Measurements from ENCODE around the gene TRIP6. TPM values are rescaled to one million over a fixed set of nuclear protein-coding genes. Genes with fewer than 3 reads are reported as not detected.

Gene TRIP6
- total RNA-seq, 1 experiment from 2014 or later: 102 TPM

- no TSS peak for BruUV-seq (replicated peaks)
- Histone ChIP-seq H3K4me1 (ENCODE audit: control insufficient read depth in 1 of 2, insufficient read depth in 2 of 2, low read length in 2 of 2) (peaks cover 9 to 21% of the 10 kb centered on the region in 2 experiments; a peak in 3 of 4 replicates), H3K9me3 (ENCODE audit: control insufficient read depth in 1 of 2, insufficient read depth in 1 of 2, low read depth in 1 of 2, low read length in 2 of 2) (no peaks in the 10 kb centered on the region), H3K4me3 (replicated peaks in 1 of 2; ENCODE audit: low read depth in 1 of 2, low read length in 2 of 2) (no peak overlapping the region), H4K20me1 (ENCODE audit: insufficient read depth) (no peaks in the 10 kb centered on the region), H3K27ac (ENCODE audit: low read depth, low read length) (no peak overlapping the region), H3K9me2 (ENCODE audit: insufficient read depth) (no peaks in the 10 kb centered on the region), H3K9ac (ENCODE audit: low read length) (no peak overlapping the region), H3K27me3 (ENCODE audit: insufficient read depth, low read length) (no peaks in the 10 kb centered on the region), H2AFZ (ENCODE audit: low read depth, low read length, poor library complexity, severe bottlenecking) (no peak overlapping the region), H3K4me2 (ENCODE audit: low read length) (no peak overlapping the region), H3K79me2 (ENCODE audit: insufficient read depth, low read length) (peaks cover 16% of the 10 kb centered on the region), H3K36me3 (ENCODE audit: control insufficient read depth in 1 of 2, insufficient read depth in 2 of 2, low read length in 2 of 2) (no peaks in the 10 kb centered on the region)
- ChIA-PET POLR2A (no interaction called here), RAD21 (ENCODE audit: low non-redundant PET in 1 of 2, low total read pairs in 2 of 2, uncharacterized antibody in 2 of 2, unreplicated experiment in 2 of 2) (no interaction called here), CTCF (no interaction called here)
- ATAC-seq: no peak
- intact Hi-C loops (cut with micrococcal nuclease): no loop called here
- TF ChIP-seq REST (IDR thresholded peaks at IDR 0.05; ENCODE audit: low read depth): no peak
- TF ChIP-seq EZH2 (IDR thresholded peaks at IDR 0.05): no peak
- TF ChIP-seq TCF7L2 (IDR thresholded peaks at IDR 0.05; ENCODE audit: borderline replicate concordance, extremely low read depth, insufficient read depth, insufficient read length): no peak
- no peak for TF ChIP-seq YY1 (IDR thresholded peaks at IDR 0.05; ENCODE audit: extremely low read depth, insufficient replicate concordance, low read depth, low read length)
- TF ChIP-seq POLR2AphosphoS5 (IDR thresholded peaks at IDR 0.05; ENCODE audit: low read depth, low read length): no peak
- no peak for TF ChIP-seq SIN3A (IDR thresholded peaks at IDR 0.05; ENCODE audit: low read depth)
- TF ChIP-seq EZH2phosphoT487 (IDR thresholded peaks at IDR 0.05; ENCODE audit: borderline replicate concordance): no peak
- no peak for TF ChIP-seq ATF3 (IDR thresholded peaks at IDR 0.05)
- TF ChIP-seq RAD21 (IDR thresholded peaks at IDR 0.05; ENCODE audit: low read depth): no peak
- no peak for TF ChIP-seq SP1 (IDR thresholded peaks at IDR 0.05; ENCODE audit: low read depth)
- no peak for TF ChIP-seq ELF1 (IDR thresholded peaks at IDR 0.05; ENCODE audit: borderline replicate concordance, low read depth)
- TF ChIP-seq MAX (IDR thresholded peaks at IDR 0.05): no peak
- no peak for TF ChIP-seq SRF (IDR thresholded peaks at IDR 0.05; ENCODE audit: low read depth)
- TF ChIP-seq POLR2A (IDR thresholded peaks at IDR 0.05; ENCODE audit: borderline replicate concordance, extremely low read depth, insufficient read depth, insufficient read length): no peak
- no peak for TF ChIP-seq ZNF274 (IDR thresholded peaks at IDR 0.05; ENCODE audit: low read depth, low read length)
- no peak for TF ChIP-seq EGR1 (IDR thresholded peaks at IDR 0.05; ENCODE audit: low read depth)
- TF ChIP-seq ZFX (IDR thresholded peaks at IDR 0.05): no peak
- TF ChIP-seq FOSL1 (IDR thresholded peaks at IDR 0.05; ENCODE audit: low read depth): no peak
- no peak for TF ChIP-seq CBX3 (IDR thresholded peaks at IDR 0.05; ENCODE audit: low read depth)
- TF ChIP-seq CTCF (IDR thresholded peaks at IDR 0.05 in 2 of 3, conservative IDR thresholded peaks at IDR 0.05 in 1 of 3; ENCODE audit: borderline replicate concordance in 1 of 3, insufficient read depth in 1 of 3, low read depth in 2 of 3, low read length in 2 of 3): no peak
- no peak for DNase-seq (ENCODE audit: low read depth, low spot score)
Observed at GRCh38 chr7:100830396-100830795, 36.8 kb upstream of the TRIP6 start.

All from HCT116 (cell line).